ENCODE results near the gene GJA4.

GJA4 gene

GRCh38 chr1:34792868-34793727 is at the start of gene GJA4:
Gene GJA4 (plus strand): TSS chr1:34792999. CDS start chr1:34794214, 1,215 bp downstream.
- no peak for DNase-seq

DNA sequence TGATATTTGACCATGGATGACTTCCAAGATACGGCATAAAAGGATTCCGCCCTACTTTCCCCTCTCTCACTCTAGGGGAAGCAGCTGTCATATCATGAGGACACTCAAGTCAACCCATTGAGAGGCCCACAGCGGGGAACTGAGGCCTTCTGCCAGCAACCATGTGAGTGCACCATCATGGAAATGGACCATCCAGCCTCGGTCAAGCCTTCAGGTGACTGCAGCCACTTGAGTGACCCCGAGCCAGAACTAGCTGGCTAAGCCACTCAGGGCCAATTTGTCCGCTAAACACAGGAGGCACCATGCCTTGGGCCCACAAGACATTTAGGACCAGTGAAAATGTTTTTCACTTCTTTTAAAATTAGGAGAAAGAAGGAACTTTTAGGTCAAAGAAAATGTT is 49.0 kb upstream of the GJA4 start:
- DNase-seq, result no peak

DNA sequence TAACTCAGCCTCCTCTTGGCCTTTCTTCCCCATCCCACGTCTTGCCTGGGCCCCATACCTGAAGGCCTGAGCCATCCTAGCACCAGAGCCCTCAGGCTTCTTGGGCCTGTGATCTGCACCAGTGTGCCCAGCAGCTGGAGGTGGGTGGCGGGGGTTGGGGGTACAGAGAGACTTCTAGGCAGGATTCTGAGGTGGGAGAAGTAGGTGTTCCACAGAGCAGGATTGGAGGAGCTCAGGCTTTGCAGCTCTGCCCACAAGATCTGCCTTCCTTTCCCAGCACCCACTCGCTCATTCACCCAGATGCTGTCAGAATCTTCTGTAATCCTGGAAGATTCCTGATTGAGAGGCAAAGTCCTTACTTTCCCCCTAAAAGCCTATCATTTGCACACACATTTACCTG is 47.9 kb upstream of the GJA4 start:
- DNase-seq, result no peak

DNA sequence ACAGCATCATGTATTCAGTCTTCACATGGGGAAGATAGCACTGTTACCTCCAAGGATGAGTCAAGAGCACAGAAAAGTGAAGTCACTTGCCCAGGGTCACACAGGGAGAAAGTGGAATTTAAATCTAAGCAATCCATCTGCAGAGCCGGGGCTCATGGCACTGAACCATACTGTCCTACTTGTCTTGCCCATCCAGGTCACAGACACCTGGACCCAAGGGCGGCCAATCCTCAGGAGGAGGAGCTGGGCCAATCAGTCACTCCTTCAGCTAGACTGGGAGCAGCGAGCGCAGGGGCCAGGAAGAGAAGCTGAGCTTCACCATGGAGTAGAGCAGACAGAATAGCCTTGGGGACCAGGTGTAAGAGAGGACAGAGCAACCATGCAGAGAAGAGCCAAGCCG is 47.1 kb upstream of the GJA4 start:
- DNase-seq, result no peak

DNA sequence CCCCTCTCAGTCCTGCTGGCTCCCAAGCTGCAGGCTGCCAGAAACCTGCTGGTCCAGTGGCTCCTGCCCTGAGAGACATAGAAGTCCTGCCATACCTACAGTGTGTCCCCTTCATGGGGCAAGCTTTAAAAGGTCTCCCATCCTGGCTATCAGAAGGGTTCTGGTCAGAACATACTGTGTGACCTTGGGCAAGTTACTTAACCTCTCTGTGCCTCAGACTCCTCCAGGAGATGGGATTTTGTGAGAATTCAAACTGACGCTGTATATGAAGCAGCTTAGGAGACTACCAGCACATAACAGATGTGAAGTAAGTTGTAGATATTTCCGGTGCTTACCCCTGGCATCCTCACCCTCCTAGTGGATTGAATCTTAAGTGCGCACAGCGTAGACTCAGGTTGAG is 46.7 kb upstream of the GJA4 start:
- no peak for DNase-seq

DNA sequence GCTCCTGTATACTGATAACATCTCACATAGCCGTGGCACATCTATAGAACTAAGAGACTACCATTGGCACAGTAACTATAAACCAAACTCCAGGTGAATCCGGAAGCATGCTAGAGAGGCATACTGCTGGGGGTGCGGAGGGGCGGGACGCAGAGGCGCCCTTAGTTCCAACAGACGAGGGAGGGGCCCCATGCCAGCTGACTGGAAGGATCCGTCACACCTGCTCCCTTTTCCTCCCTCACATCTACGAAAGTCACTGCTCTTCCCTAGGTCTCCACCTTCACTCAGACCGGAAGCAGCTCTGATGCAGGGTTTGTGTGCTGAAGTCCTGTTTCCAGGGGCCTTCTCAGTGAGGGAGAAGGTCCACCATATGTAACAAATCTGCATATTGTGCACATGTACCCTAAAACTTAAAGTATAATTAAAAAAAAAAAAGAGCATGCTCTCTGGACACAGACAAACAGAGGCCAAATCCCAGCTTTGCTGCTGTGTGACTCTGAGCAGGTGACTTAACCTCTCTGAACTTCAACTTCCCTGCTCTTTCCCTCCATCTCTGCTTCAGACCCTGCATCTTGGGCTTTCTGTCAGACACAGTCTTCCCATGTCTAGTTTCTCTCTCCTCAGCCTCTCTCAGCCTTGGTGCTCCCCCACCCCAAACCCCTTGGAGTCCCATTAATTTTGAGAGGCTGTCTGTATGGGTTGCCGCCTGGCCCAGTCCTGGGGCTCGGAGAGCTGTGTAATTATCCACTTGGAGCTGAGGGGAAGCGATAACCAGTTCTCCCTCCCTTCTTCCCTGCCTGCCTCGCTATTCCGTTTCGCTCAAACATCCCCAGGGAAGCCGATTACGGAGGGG is 45.8 kb upstream of the GJA4 start:
- no peak for DNase-seq

GRCh38 chr1:34747638-34747941 is 45.2 kb upstream of the GJA4 start:
- no peak for DNase-seq

- no peak for DNase-seq
Observed at GRCh38 chr1:34749992-34750391, 42.8 kb upstream of the GJA4 start.

GRCh38 chr1:34750610-34751009 is 42.2 kb upstream of the GJA4 start:
- no peak for DNase-seq

- no peak for DNase-seq
Observed at GRCh38 chr1:34753163-34753562, 39.6 kb upstream of the GJA4 start.

DNA sequence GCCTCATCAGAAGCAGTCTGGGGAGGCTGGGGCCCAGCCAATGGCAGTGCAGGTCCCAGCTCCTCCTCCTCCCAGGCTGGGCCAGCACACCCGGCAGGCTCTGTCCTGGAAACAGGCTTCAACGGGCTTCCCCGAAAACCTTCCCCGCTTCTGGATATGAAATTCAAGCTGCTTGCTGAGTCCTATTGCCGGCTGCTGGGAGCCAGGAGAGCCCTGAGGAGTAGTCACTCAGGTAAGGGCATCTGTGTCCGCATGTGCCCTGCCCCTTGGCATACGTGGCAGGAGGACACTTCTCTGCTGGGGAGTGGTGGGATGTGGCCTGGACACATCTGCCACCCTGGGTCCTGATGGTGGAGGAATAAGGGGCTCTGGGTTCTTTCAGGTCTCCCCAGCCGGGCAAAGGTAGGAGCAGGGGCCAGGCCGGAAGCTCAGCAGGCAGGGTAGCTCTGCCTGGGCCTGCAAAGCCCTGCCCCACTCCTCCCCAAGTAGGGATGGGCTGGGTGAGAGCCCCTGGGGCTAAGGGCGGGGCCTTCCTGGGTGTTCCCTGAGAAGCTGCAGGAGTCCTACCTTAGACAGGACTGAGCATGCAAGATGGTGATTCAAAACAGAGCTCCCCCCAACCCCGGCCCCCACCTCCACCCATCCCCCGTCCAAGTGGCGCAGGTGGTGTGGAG is 37.7 kb upstream of the GJA4 start, which contains the start of gene GJB5:
TSS of gene GJB5 (plus strand) at position 84 of the 674 bp plus-strand sequence. CDS start 2,284 bp downstream, outside the sequence.
- no peak for DNase-seq

DNA sequence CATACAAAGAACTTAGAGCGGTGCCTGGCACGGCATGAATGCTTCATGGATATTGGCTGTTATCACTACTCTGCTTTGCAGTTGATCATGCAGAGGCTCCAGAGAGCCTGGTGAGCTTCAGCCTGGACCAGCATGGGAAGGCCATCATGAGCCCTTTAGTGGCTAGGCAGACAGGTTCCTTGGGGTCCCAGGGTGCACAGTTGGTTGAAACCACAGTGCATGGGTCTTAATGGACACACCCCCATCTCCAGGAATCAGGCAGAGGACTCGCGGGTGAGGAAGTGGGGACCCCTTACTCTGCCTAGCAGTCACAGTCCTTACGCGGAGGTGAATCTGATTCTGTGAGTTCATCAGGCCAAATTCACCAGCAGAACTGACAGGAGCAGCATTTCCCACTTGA is 36.8 kb upstream of the GJA4 start:
- no peak for DNase-seq

DNA sequence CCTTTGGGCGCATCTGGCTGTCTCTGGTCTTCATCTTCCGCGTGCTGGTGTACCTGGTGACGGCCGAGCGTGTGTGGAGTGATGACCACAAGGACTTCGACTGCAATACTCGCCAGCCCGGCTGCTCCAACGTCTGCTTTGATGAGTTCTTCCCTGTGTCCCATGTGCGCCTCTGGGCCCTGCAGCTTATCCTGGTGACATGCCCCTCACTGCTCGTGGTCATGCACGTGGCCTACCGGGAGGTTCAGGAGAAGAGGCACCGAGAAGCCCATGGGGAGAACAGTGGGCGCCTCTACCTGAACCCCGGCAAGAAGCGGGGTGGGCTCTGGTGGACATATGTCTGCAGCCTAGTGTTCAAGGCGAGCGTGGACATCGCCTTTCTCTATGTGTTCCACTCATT is 35.4 kb upstream of the GJA4 start:
- DNase-seq, result no peak

GRCh38 chr1:34758751-34759150 is 34.0 kb upstream of the GJA4 start:
- DNase-seq, result no peak

DNA sequence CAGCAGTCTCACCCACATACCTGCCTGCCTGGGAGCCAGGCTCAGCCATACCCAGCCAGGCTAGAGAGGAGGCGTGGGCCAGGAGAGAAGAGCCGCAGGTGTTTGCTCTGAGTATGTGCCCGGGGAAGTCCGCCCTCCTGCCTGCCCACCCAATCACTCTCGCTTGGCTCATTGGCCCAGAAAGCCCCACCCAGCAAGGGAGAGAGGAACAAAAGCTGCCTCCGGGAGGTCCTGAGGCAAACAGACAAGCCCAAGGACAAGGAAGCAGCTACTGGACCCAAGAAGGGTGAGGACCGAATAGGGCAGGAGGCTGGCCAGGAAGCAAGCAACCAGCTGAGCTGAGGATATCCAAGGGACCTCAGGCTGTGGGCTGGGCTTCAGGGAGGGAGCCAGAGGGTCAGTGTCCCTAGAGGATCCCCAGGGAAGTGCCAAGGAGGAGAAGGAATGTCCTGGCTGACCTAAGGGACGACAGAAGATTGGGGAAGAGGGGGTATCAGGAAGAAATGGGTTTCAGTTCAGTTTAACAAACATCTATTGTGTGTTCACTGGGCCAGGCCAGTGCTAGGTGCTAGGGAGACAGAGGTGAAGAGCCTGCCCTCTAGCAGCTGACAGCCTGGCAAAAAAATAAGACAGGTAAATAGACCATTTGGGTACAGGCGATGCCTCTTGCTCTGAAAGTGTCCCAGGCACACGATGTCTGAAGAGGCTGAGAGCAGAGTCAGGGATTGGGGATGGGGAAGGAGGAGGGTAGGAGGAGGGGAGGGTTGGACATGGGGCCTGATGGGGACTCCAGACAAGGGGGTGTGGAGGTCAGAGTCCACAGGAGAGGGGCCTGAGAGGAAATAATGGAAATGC is 33.1 kb upstream of the GJA4 start, which contains the start of gene GJB4:
TSS of gene GJB4 (plus strand) at position 238 of the 855 bp plus-strand sequence. CDS start 1,515 bp downstream, outside the sequence.
- DNase-seq, result no peak

- DNase-seq, result no peak
Observed at GRCh38 chr1:34761176-34761761, 31.5 kb upstream of the GJA4 start.

- DNase-seq, result no peak
Observed at GRCh38 chr1:34761776-34762307, 31.0 kb upstream of the GJA4 start.

DNA sequence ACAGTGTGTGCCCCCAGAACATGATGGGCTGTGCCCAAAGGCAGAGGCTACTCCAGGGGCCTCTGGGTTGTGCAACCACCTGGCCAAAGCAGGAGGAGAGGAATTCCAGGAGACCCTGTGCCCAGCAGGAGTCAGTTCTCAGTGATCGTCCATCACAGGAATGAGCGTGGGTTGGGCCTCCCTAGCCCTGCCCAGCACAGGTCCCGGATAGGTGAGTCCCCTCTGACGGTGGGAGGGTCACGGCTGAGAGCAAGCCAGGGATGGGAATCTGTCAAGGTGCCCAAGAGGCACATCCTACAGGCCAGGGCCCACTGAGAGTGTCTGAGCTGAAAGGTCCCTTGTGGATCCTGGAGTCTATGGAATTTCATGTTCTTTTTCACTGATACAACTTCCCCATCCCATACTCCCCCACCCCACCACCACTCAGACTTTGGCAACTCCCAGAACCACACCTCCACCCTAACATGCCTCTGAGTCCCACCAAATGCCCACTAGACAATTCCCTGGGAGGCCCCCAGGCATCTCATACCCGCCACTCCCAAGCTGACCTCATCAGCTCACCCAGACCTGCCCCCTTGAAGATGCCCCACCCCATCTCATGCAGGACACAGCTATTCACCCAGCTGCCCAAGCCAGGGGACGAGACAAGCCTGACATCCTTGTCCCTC is 30.2 kb upstream of the GJA4 start:
- no peak for DNase-seq

DNA sequence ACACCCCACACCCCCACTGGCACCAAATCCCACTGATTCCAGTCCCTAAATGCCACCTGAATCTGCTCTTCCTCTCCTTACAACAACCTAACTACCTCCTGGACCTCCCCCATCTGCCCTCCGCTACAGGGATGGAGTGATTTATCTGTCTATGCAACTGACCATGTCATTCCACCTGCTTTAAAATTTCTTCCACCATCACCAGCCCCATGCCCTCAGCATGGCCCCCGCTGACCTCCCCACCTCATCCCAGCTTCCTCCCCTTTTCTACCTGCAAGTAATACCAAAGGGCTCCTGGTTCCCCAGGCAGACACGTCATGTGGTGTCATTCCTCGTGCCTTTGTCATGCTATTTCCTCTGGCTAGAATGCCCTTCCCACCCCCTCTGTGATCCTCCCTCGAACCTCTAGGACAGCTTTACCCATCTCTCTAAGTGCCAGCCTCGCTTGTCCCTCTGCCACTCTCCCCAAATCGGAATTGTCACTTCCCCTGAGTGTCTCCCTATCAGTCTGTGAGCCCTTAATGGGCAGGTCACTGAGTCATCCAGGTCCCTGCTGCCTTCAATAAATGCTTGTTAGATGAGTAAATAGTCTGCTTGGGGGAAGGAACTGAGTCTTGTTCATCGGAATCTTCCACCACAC is 29.5 kb upstream of the GJA4 start:
- no peak for DNase-seq

- no peak for DNase-seq
Observed at GRCh38 chr1:34768856-34769255, 23.9 kb upstream of the GJA4 start.

All from CD4-positive, alpha-beta T cell treated with Interleukin-10 for 1 hour (primary cell).